Upper lobe of left lung (tissue), 6 donors: ENCODE results near the gene MCF2L. TPM values are rescaled to one million over a fixed set of nuclear protein-coding genes. Genes with fewer than 3 reads are reported as not detected.
"Not testable (repeated sequence)": the region's sequence is repeated elsewhere in the genome, so short reads cannot be mapped to it uniquely, and the experiment has no call there.

Experiments
- ATAC-seq, 2 donors: fragments of 200-7000 bp; cut with Tn5 transposase; one replicate each; pipeline ENCODE4 v1.9.1; 2022; ENCODE audit warnings: mild to moderate bottlenecking in 2 of 2, moderate library complexity in 2 of 2; ENCODE audit not compliant: low FRiP score in 2 of 2
- DNase-seq, 2 donors: peaks; one replicate each; pipeline ENCODE4 v3.0.0-alpha.2; 2019 to 2020
- H3K27ac ChIP-seq, 4 donors: fragments of 200-600 bp; sonication (generic); one replicate each; pipeline ENCODE4 v1.5.1; 2016 to 2019
- H3K27me3 ChIP-seq, 4 donors: fragments of 200-600 bp; sonication (generic); one replicate each; pipeline ENCODE4 v1.5.1; 2017 to 2019
- H3K36me3 ChIP-seq, 4 donors: fragments of 200-600 bp; sonication (generic); one replicate each; pipeline ENCODE4 v1.5.1; 2016 to 2019
- H3K4me1 ChIP-seq, 4 donors: fragments of 200-600 bp; sonication (generic); one replicate each; pipeline ENCODE4 v1.5.1; 2018 to 2019
- H3K4me3 ChIP-seq, 4 donors: fragments of 200-600 bp; sonication (generic); one replicate each; pipeline ENCODE4 v1.5.1; 2017 to 2019; ENCODE audit warnings: mild to moderate bottlenecking in 2 of 4, moderate library complexity in 1 of 4
- H3K9me3 ChIP-seq, 4 donors: fragments of 200-600 bp; sonication (generic); one replicate each; pipeline ENCODE4 v1.5.1; 2018 to 2019
- CTCF ChIP-seq, 6 experiments: fragments of 450-650 bp in 4 of 6; fragments of 200-600 bp in 2 of 6; sonication (generic) in 2 of 6; IDR thresholded peaks; one replicate each; pipeline ENCODE4 v1.5.1; 2016 to 2019; ENCODE audit warnings: antibody characterized with exemption in 6 of 6
- EP300 ChIP-seq, 4 donors: sonication (generic); formaldehyde crosslinking; IDR thresholded peaks; one replicate each; pipeline ENCODE4 v1.5.1; 2017; ENCODE audit warnings: antibody characterized with exemption in 4 of 4, control low read depth in 2 of 4
- POLR2A ChIP-seq, 4 donors: fragments of 450-650 bp; IDR thresholded peaks; one replicate each; pipeline ENCODE4 v1.5.1; 2016 to 2017; ENCODE audit warnings: antibody characterized with exemption in 4 of 4, mild to moderate bottlenecking in 2 of 4
- POLR2AphosphoS5 ChIP-seq, 2 donors: sonication (generic); formaldehyde crosslinking; IDR thresholded peaks; one replicate each; pipeline ENCODE4 v1.5.1; 2017; ENCODE audit warnings: antibody characterized with exemption in 2 of 2
- WGBS, 2 donors: methylation state at CpG; one replicate each; pipeline ENCODE4 v1.1.5; 2017 to 2018; 5-methylcytosine and 5-hydroxymethylcytosine counted together
- total RNA-seq, 6 donors: library from RNA; depleted of rRNA in 4 of 6; stranded (reverse); fragments of >200 nt in 4 of 6; gene quantifications; one replicate each; pipeline versions ENCODE4 v1.1.0 to v1.2.1, GENCODE V29; 2016 to 2021
- donor health status: DM: no; HTN: no; CAD: no; lungs with moderate emphysema.
- donor health status: DM: no; HTN: yes; CAD: no; lungs with severe emphysema.

MCF2L gene
- total RNA-seq, 6 donors from 2014 or later: 14.3 to 99.5 (median 53.1) TPM

- Histone ChIP-seq H3K27ac (no peak overlapping the region), H3K36me3 (no peaks in the 10 kb centered on the region), H3K4me1 (peaks cover 13 to 19% (median 17%) of the 10 kb centered on the region in 4 donors), H3K27me3 (peaks cover 0 to 19% (median 16%) of the 10 kb centered on the region in 4 donors), H3K4me3 (peak overlapping the region in 3 of 4 donors; percentile 36 to 55 (median 48)), H3K9me3 (no peaks in the 10 kb centered on the region)
- peak in 1 of 2 donors; percentile 60 for ATAC-seq
- DNase-seq: no peak
- 29 to 75% methylated on average over 11 to 25 of the region's 49 CpGs for WGBS, 2 donors
- TF ChIP-seq EP300 (IDR thresholded peaks at IDR 0.05): no peak
- no peak for TF ChIP-seq POLR2A (IDR thresholded peaks at IDR 0.05)
- TF ChIP-seq CTCF (IDR thresholded peaks at IDR 0.05): no peak
- TF ChIP-seq POLR2AphosphoS5 (IDR thresholded peaks at IDR 0.05): no peak
Measured at GRCh38 chr13:113110852-113111315, 141.9 kb downstream of the MCF2L start.

GRCh38 chr13:113111821-113112220 lies 142.8 kb downstream of the MCF2L start:
- not testable (repeated sequence) for H3K9me3 ChIP-seq, H3K27ac ChIP-seq, ATAC-seq, H3K4me3 ChIP-seq, DNase-seq, H3K36me3 ChIP-seq
- WGBS, 2 donors: 81 to 91% methylated on average over 4 to 5 of the region's 5 CpGs
- peaks cover 13 to 19% (median 16%) of the 10 kb centered on the region in 4 donors for H3K4me1 ChIP-seq
- H3K27me3 ChIP-seq: peaks cover 0 to 19% (median 16%) of the 10 kb centered on the region in 4 donors

- DNase-seq, H3K36me3 ChIP-seq, ATAC-seq, H3K27ac ChIP-seq, H3K4me3 ChIP-seq, H3K9me3 ChIP-seq: not testable (repeated sequence)
- Histone ChIP-seq H3K4me1 (peaks cover 13 to 19% (median 16%) of the 10 kb centered on the region in 4 donors), H3K27me3 (peaks cover 0 to 19% (median 16%) of the 10 kb centered on the region in 4 donors)
- 75 to 80% methylated on average over 1 of the region's 1 CpG for WGBS, 2 donors
Measured at GRCh38 chr13:113112475-113112874, 143.5 kb downstream of the MCF2L start.

- no peak overlapping the region for H3K4me3 ChIP-seq
- DNase-seq (peak in 1 of 2 donors; percentile 9), ATAC-seq (no peak)
- TF ChIP-seq CTCF (IDR thresholded peaks at IDR 0.05) (no peak), EP300 (IDR thresholded peaks at IDR 0.05) (no peak), POLR2AphosphoS5 (IDR thresholded peaks at IDR 0.05) (no peak), POLR2A (IDR thresholded peaks at IDR 0.05) (no peak)
- peaks cover 0 to 19% (median 16%) of the 10 kb centered on the region in 4 donors for H3K27me3 ChIP-seq
- WGBS, 2 donors: 49 to 78% methylated on average over 6 to 9 of the region's 9 CpGs
- H3K9me3 ChIP-seq: no peaks in the 10 kb centered on the region
- no peak overlapping the region for H3K27ac ChIP-seq
- H3K4me1 ChIP-seq: peaks cover 13 to 19% (median 16%) of the 10 kb centered on the region in 4 donors
- H3K36me3 ChIP-seq: no peaks in the 10 kb centered on the region
Measured at GRCh38 chr13:113112893-113113845, 144.2 kb downstream of the MCF2L start.

GRCh38 chr13:113113846-113114271 lies 144.8 kb downstream of the MCF2L start:
- Histone ChIP-seq H3K9me3 (no peaks in the 10 kb centered on the region), H3K36me3 (no peaks in the 10 kb centered on the region), H3K4me3 (no peak overlapping the region), H3K4me1 (peaks cover 13 to 19% (median 16%) of the 10 kb centered on the region in 4 donors), H3K27me3 (peaks cover 0 to 19% (median 16%) of the 10 kb centered on the region in 4 donors), H3K27ac (no peak overlapping the region)
- TF ChIP-seq EP300 (IDR thresholded peaks at IDR 0.05) (no peak), CTCF (IDR thresholded peaks at IDR 0.05) (no peak), POLR2AphosphoS5 (IDR thresholded peaks at IDR 0.05) (no peak), POLR2A (IDR thresholded peaks at IDR 0.05) (no peak)
- 89 to 96% methylated on average over 7 to 8 of the region's 8 CpGs for WGBS, 2 donors
- DNase-seq (peak in 1 of 2 donors; percentile 9), ATAC-seq (no peak)
